Endothelial cell of umbilical vein (primary cell): ENCODE data around the gene KLF8. TPM values are rescaled to one million over a fixed set of nuclear protein-coding genes. Genes with fewer than 3 reads are reported as not detected.

Experiments used
- BruUV-seq: library from RNA; stranded (reverse); fragments of 400-500 nt; replicated peaks from 2 replicates; lab custom pipeline; 2021; lab: Mats Ljungman, UMichigan
- CTCF ChIA-PET: fragments of 300-600, 350-600 bp; sonication (Branson Sonifier 250); formaldehyde crosslinking; loops from one replicate; lab custom pipeline; 2021; ENCODE audit warnings: antibody characterized with exemption, inconsistent platforms; lab: Charles Lee
- POLR2A ChIA-PET: fragments of 300-600, 350-600 bp; sonication (Branson Sonifier 250); formaldehyde crosslinking; loops from one replicate; lab custom pipeline; 2021; ENCODE audit warnings: antibody characterized with exemption, inconsistent platforms; lab: Charles Lee
- DNase-seq: peaks from one replicate; pipeline ENCODE4 v3.0.0-alpha.2; 2011; ENCODE audit warnings: low read depth, low spot score
- FAIRE-seq: peaks from 2 replicates; lab custom pipeline; 2011; peaks lifted over from hg19 to GRCh38; lab: Jason Lieb, UNC
- H2AFZ ChIP-seq: 2 replicates; pipeline ENCODE4 v1.6.0; 2012; ENCODE audit warnings: low read depth, low read length, control low read depth, inconsistent platforms
- H3K27ac ChIP-seq: 2 replicates; pipeline ENCODE4 v1.5.1; 2011; ENCODE audit warnings: low read depth, mild to moderate bottlenecking, control low read depth, low read length, moderate library complexity; ENCODE audit not compliant: insufficient read depth
- H3K27me3 ChIP-seq, 2 experiments: 2 replicates each; pipeline versions ENCODE4 v1.6.0 to v1.6.1; 2011; ENCODE audit warnings: low read length in 2 of 2, mixed read lengths in 1 of 2; ENCODE audit not compliant: control insufficient read depth in 2 of 2, insufficient read depth in 2 of 2
- H3K36me3 ChIP-seq, 2 experiments: 2 replicates in 1 of 2; 3 replicates in 1 of 2; pipeline ENCODE4 v1.5.1; 2011; ENCODE audit warnings: low read length in 2 of 2, mild to moderate bottlenecking in 1 of 2, moderate library complexity in 1 of 2; ENCODE audit not compliant: control insufficient read depth in 2 of 2, insufficient read depth in 2 of 2; ENCODE audit errors: extremely low read depth in 1 of 2
- H3K4me1 ChIP-seq: 3 replicates; pipeline ENCODE4 v1.5.1; 2011; ENCODE audit warnings: mild to moderate bottlenecking, low read length; ENCODE audit not compliant: control insufficient read depth, insufficient read depth; ENCODE audit errors: extremely low read depth
- H3K4me2 ChIP-seq: 2 replicates; pipeline ENCODE4 v1.6.1; 2011; ENCODE audit warnings: low read length, control low read depth, mixed read lengths; ENCODE audit not compliant: insufficient read depth
- H3K4me3 ChIP-seq, 3 experiments: fragments of 200-600 bp in 1 of 3; sonication (generic), shearing (Covaris generic) in 1 of 3; replicated peaks in 1 of 3; 2 replicates each; pipeline ENCODE4 v1.5.1; 2011 to 2016; ENCODE audit warnings: control low read depth in 3 of 3, low read length in 3 of 3, mild to moderate bottlenecking in 2 of 3, inconsistent platforms in 1 of 3, low read depth in 1 of 3, moderate library complexity in 1 of 3; ENCODE audit not compliant: insufficient read depth in 1 of 3
- H3K79me2 ChIP-seq: 2 replicates; pipeline ENCODE4 v1.6.0; 2012; ENCODE audit warnings: low read length, inconsistent platforms; ENCODE audit not compliant: control insufficient read depth, insufficient read depth
- H3K9ac ChIP-seq: replicated peaks from 2 replicates; pipeline ENCODE3; 2011; ENCODE audit warnings: low read length, control low read depth; ENCODE audit not compliant: insufficient read depth; ENCODE audit errors: extremely low read depth
- H3K9me1 ChIP-seq: replicated peaks from 3 replicates; pipeline ENCODE4 v1.6.0; 2011; ENCODE audit warnings: mild to moderate bottlenecking, low read length; ENCODE audit not compliant: control insufficient read depth, insufficient read depth; ENCODE audit errors: extremely low read depth
- H3K9me3 ChIP-seq: replicated peaks from 2 replicates; pipeline ENCODE4 v1.5.1; 2012; ENCODE audit warnings: low read length, inconsistent platforms; ENCODE audit not compliant: control insufficient read depth, insufficient read depth
- H4K20me1 ChIP-seq: replicated peaks from 2 replicates; pipeline ENCODE3; 2011; ENCODE audit warnings: mild to moderate bottlenecking, low read length; ENCODE audit not compliant: control insufficient read depth, insufficient read depth; ENCODE audit errors: extremely low read depth
- EZH2 ChIP-seq: IDR thresholded peaks from 2 replicates; pipeline ENCODE4 v1.6.1; 2012; ENCODE audit warnings: borderline replicate concordance, low read depth, mild to moderate bottlenecking, moderate library complexity, low read length, inconsistent platforms; ENCODE audit not compliant: severe bottlenecking
- FOS ChIP-seq: IDR thresholded peaks from 2 replicates; pipeline ENCODE4 v1.6.1; 2011; ENCODE audit warnings: mild to moderate bottlenecking, low read length, moderate library complexity, borderline replicate concordance; ENCODE audit not compliant: insufficient read depth
- GATA2 ChIP-seq: IDR thresholded peaks from 2 replicates; pipeline ENCODE4 v1.7.0; 2011; ENCODE audit warnings: low read depth, mild to moderate bottlenecking, moderate library complexity, mixed read lengths, low read length; ENCODE audit not compliant: insufficient read length, insufficient read depth
- JUN ChIP-seq: IDR thresholded peaks from 2 replicates; pipeline ENCODE4 v1.6.1; 2011; ENCODE audit warnings: borderline replicate concordance, low read depth; ENCODE audit not compliant: insufficient read length, insufficient read depth
- MYC ChIP-seq: IDR thresholded peaks from one replicate; pipeline ENCODE4 v1.6.1; 2011; ENCODE audit warnings: mild to moderate bottlenecking, low read depth, low read length
- POLR2A ChIP-seq: IDR thresholded peaks from 2 replicates; pipeline ENCODE4 v1.6.1; 2012; ENCODE audit warnings: low read depth, mild to moderate bottlenecking, control low read depth, low read length
- POLR2AphosphoS5 ChIP-seq: IDR thresholded peaks from 2 replicates; pipeline ENCODE4 v1.6.1; 2012; ENCODE audit warnings: low read depth, mild to moderate bottlenecking, control low read depth, low read length, moderate library complexity; ENCODE audit not compliant: insufficient read depth
- dilution Hi-C: fragments of 300-500 bp; cut with MboI; formaldehyde crosslinking; loops from one replicate; pipeline ENCODE4 v1.15.0; 2019; ENCODE audit warnings: low sequenced_read_pairs; ENCODE audit not compliant: extremely low pct_ligation_motif_present
- intact Hi-C: fragments of 100-400 bp; cut with micrococcal nuclease; formaldehyde crosslinking; loops from one replicate; pipeline ENCODE4 v1.10.0; 2022
- polyA plus RNA-seq, 4 experiments: library from polyadenylated mRNA; depleted of rRNA in 3 of 4; stranded (reverse) in 3 of 4; unstranded in 1 of 4; fragments of >200 nt; gene quantifications; 2 replicates each; pipeline versions ENCODE4 v1.2.1 to v1.2.3, GENCODE V29; 2011 to 2012; ENCODE audit warnings: missing spikeins in 1 of 4
- total RNA-seq: library from RNA; stranded (reverse); gene quantifications from 2 replicates; pipeline ENCODE4 v1.2.3, GENCODE V29; 2021
- TF ChIP-seq, protein P1 (sequence below): IDR thresholded peaks from 2 replicates; pipeline ENCODE4 v1.6.1; 2011; ENCODE audit not compliant: insufficient read depth, insufficient read length
- TF ChIP-seq, protein P2 (sequence below), 2 donors: IDR thresholded peaks; 1 replicate in 1 of 2; 2 replicates in 1 of 2; pipeline ENCODE4 v1.5.1; 2011; ENCODE audit warnings: low read length in 2 of 2, mild to moderate bottlenecking in 2 of 2, moderate library complexity in 2 of 2, control low read depth in 1 of 2, inconsistent platforms in 1 of 2, low read depth in 1 of 2; ENCODE audit not compliant: insufficient read depth in 1 of 2; ENCODE audit errors: extremely low read depth in 1 of 2

KLF8 gene
- total and polyA plus RNA-seq, 2 donors (not counting 3 experiments of a cell fraction or from before 2014, with no cell fraction given): 1.0 to 2.0 TPM

DNA sequence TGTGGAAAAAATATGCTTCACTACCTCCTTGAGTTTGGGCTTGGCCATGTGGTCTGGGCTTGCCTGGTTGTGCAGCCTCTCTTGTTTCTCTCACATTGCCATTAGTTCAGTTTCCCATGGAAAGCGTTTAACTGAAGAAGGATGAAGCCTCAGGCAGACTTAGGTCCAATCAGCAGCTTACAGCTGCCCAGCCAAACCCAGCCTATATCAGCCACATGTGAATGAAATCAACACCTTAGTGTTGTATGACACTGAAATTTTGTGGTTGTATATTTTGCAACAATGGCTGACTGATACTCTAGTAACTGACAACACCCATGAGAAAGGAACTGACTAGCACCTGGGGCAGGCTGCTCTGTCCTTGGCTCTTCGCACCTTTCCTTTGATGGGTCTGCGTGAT lies 81.2 kb downstream of the KLF8 start:
- CTCF ChIA-PET: no interaction called here
- no peak for DNase-seq
- Histone ChIP-seq H3K4me2 (no peak overlapping the region), H3K79me2 (no peaks in the 10 kb centered on the region), H3K4me1 (no peaks in the 10 kb centered on the region), H3K27me3 (no peaks in the 10 kb centered on the region), H3K4me3 (no peak overlapping the region), H3K9me1 (no peaks in the 10 kb centered on the region), H3K27ac (no peak overlapping the region), H4K20me1 (no peaks in the 10 kb centered on the region), H3K9me3 (no peaks in the 10 kb centered on the region), H3K9ac (no peak overlapping the region), H2AFZ (no peak overlapping the region), H3K36me3 (no peaks in the 10 kb centered on the region)
- FAIRE-seq: no peak
- no TSS peak for BruUV-seq
- POLR2A ChIA-PET: no interaction called here
- dilution Hi-C loops (no loop called here), intact Hi-C loops (no loop called here)
- no peak for TF ChIP-seq MYC
- TF ChIP-seq, protein P1, sequence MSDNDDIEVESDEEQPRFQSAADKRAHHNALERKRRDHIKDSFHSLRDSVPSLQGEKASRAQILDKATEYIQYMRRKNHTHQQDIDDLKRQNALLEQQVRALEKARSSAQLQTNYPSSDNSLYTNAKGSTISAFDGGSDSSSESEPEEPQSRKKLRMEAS: no peak
- TF ChIP-seq POLR2AphosphoS5: no peak
- no peak for TF ChIP-seq EZH2
- TF ChIP-seq, protein P2, sequence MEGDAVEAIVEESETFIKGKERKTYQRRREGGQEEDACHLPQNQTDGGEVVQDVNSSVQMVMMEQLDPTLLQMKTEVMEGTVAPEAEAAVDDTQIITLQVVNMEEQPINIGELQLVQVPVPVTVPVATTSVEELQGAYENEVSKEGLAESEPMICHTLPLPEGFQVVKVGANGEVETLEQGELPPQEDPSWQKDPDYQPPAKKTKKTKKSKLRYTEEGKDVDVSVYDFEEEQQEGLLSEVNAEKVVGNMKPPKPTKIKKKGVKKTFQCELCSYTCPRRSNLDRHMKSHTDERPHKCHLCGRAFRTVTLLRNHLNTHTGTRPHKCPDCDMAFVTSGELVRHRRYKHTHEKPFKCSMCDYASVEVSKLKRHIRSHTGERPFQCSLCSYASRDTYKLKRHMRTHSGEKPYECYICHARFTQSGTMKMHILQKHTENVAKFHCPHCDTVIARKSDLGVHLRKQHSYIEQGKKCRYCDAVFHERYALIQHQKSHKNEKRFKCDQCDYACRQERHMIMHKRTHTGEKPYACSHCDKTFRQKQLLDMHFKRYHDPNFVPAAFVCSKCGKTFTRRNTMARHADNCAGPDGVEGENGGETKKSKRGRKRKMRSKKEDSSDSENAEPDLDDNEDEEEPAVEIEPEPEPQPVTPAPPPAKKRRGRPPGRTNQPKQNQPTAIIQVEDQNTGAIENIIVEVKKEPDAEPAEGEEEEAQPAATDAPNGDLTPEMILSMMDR (IDR thresholded peaks at IDR 0.05; ENCODE audit: extremely low read depth in 1 of 2, insufficient read depth in 1 of 2, low read depth in 1 of 2, low read length in 2 of 2): no peak
- TF ChIP-seq JUN: no peak
- no peak for TF ChIP-seq GATA2
- TF ChIP-seq POLR2A: no peak
- no peak for TF ChIP-seq FOS
